GM06990 (cell line): ENCODE measurements around the gene ASCL2.

ENCODE experiments used
- DNase-seq: peaks from one replicate; pipeline ENCODE4 v3.0.0-alpha.2; 2011; ENCODE audit not compliant: insufficient read length; ENCODE audit errors: extremely low read depth
- H3K27me3 ChIP-seq: replicated peaks from 2 replicates; pipeline ENCODE4 v1.6.0; 2011; ENCODE audit warnings: low read length; ENCODE audit not compliant: control insufficient read depth, insufficient read depth
- H3K36me3 ChIP-seq: 2 replicates; pipeline ENCODE4 v1.5.1; 2011; ENCODE audit warnings: low read length; ENCODE audit not compliant: control insufficient read depth, insufficient read depth
- H3K4me3 ChIP-seq: replicated peaks from 2 replicates; pipeline ENCODE4 v1.5.1; 2011; ENCODE audit warnings: low read depth, mild to moderate bottlenecking, control low read depth, low read length
- TF ChIP-seq, protein P1 (sequence below): IDR thresholded peaks from 2 replicates; pipeline ENCODE4 v1.5.1; 2011; ENCODE audit warnings: low read length, control low read depth, mild to moderate bottlenecking, inconsistent platforms; ENCODE audit not compliant: insufficient read depth, poor library complexity, severe bottlenecking

The ASCL2 gene

DNA sequence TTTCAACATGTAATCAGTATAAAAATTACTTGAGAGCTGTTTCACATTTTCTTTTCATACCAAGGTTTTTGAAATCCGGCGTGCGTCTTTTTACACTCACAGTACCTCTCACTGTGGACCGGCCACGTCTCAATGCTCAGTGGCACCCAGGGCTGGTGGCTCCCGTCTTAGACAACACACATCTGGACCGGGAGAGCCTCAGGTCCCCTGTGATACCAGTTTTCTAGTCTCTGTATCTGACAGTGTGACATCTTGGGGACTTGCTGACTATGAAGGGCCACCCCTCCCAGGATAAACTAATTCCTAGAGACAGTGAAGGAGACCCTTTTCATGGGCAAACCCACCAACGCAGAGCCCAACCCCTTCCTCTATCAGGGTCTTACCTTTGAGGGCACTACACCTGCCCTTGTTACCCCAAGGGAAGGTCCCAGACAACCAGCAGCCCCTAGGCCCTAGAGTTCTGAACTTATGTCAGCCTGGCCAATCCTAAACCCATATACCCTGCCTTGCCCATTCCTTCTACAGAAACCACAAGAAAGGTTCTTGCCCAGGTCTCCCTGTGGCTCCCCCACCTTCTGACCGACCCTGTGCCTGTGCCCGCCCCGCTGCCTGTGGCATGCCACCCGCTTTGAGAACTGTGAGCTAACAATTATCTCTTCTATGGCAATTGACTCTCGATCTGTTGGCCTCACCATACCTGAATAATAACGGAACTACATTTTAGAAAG is 6.1 kb upstream of the ASCL2 start:
- TF ChIP-seq, protein P1, sequence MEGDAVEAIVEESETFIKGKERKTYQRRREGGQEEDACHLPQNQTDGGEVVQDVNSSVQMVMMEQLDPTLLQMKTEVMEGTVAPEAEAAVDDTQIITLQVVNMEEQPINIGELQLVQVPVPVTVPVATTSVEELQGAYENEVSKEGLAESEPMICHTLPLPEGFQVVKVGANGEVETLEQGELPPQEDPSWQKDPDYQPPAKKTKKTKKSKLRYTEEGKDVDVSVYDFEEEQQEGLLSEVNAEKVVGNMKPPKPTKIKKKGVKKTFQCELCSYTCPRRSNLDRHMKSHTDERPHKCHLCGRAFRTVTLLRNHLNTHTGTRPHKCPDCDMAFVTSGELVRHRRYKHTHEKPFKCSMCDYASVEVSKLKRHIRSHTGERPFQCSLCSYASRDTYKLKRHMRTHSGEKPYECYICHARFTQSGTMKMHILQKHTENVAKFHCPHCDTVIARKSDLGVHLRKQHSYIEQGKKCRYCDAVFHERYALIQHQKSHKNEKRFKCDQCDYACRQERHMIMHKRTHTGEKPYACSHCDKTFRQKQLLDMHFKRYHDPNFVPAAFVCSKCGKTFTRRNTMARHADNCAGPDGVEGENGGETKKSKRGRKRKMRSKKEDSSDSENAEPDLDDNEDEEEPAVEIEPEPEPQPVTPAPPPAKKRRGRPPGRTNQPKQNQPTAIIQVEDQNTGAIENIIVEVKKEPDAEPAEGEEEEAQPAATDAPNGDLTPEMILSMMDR = no peak
- no peaks in the 10 kb centered on the region for H3K36me3 ChIP-seq
- no peaks in the 10 kb centered on the region; the same call in 1 of the 2 replicates for H3K27me3 ChIP-seq
- no peak overlapping the region for H3K4me3 ChIP-seq
- no peak for DNase-seq

- Histone ChIP-seq H3K36me3 (no peaks in the 10 kb centered on the region), H3K4me3 (no peak overlapping the region), H3K27me3 (no peaks in the 10 kb centered on the region; the same call in 1 of the 2 replicates)
- DNase-seq = no peak
- TF ChIP-seq, protein P1 = no peak
Measured at GRCh38 chr11:2275334-2276279, 5.2 kb upstream of the ASCL2 start.

DNA sequence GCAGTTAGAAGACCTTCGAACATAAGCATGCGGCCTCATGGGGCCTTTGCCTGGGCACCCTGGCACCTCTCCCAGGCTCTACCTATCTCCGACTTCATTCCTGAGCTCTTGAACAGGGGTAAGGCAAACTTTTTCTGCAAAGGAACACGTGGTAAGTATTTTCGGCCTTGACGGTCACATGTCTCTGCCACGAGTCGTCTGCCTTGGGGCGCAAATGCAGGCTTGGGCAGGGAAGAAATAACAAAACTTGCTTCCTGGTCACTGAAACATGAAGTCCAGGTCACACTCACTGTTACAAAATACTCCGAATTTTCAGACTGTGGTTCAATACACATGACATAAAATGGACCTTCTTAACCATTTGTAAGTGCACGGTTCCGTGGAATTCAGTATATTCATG is 3.4 kb upstream of the ASCL2 start:
- no peak overlapping the region for H3K4me3 ChIP-seq
- H3K36me3 ChIP-seq = no peaks in the 10 kb centered on the region
- H3K27me3 ChIP-seq = no peaks in the 10 kb centered on the region; the same call in 1 of the 2 replicates
- no peak for DNase-seq
- TF ChIP-seq, protein P1 = no peak

DNA sequence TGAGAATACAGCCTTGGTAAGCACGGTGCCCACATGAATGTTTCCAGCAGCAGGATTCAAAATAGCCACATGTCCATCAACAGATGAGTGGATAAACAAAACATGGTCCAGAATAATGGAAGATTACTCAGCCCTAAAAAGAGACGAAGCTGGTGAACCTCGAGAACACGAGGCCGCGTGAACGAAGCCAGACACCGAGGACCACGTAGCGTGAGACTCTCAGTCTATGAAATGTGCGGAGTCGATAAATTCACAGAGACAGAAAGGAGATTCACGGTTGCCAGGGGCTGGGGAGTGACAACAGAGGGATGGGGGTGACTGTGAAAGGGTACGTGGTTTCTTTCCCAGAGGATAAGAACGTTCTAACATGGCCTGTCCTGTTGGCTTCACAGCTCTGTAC is 2.9 kb upstream of the ASCL2 start:
- Histone ChIP-seq H3K27me3 (no peaks in the 10 kb centered on the region; the same call in 1 of the 2 replicates), H3K36me3 (no peaks in the 10 kb centered on the region), H3K4me3 (no peak overlapping the region)
- TF ChIP-seq, protein P1 = no peak
- DNase-seq = no peak

DNA sequence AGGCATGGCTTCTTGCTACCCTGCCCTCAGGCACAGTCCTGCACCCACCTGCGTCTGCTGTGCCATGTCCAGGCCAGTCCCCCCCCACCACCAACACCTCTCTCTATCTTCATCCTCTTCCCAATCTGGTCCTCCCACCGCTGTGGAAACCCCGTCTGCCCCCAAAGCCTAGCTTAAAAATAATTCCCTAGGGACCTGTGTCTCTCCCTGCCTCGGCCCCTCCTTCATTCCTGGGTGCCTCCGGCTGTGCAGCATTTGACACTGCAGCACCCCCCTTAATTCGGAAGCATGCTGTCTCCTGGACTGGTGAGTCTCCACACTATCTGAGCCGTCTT is 2.5 kb upstream of the ASCL2 start:
- TF ChIP-seq, protein P1 = no peak
- Histone ChIP-seq H3K27me3 (no peaks in the 10 kb centered on the region; the same call in 1 of the 2 replicates), H3K4me3 (no peak overlapping the region), H3K36me3 (no peaks in the 10 kb centered on the region)
- DNase-seq = no peak
